ENCODE data around the gene CTDSPL2.
"Not testable (repeated sequence)": the region's sequence is repeated elsewhere in the genome, so short reads cannot be mapped to it uniquely, and the experiment has no call there.

CTDSPL2 gene

GRCh38 chr15:44489464-44489863, 62.0 kb downstream of the CTDSPL2 start:
- no peak for DNase-seq

- no peak for DNase-seq
These were observed 63.2 kb downstream of the CTDSPL2 start for GRCh38 chr15:44490622-44491021.

- DNase-seq: no peak
These were observed 64.6 kb downstream of the CTDSPL2 start for GRCh38 chr15:44492040-44492439.

- no peak for DNase-seq
These were observed 65.2 kb downstream of the CTDSPL2 start for GRCh38 chr15:44492672-44493071.

GRCh38 chr15:44495562-44495961, 68.1 kb downstream of the CTDSPL2 start:
- DNase-seq: no peak

- no peak for DNase-seq
These were observed 73.1 kb downstream of the CTDSPL2 start for GRCh38 chr15:44500555-44500954.

- no peak for DNase-seq
These were observed 74.4 kb downstream of the CTDSPL2 start for GRCh38 chr15:44501768-44502366.

- DNase-seq: no peak
These were observed 89.0 kb downstream of the CTDSPL2 start for GRCh38 chr15:44516436-44516835.

- no peak for DNase-seq
These were observed 92.1 kb downstream of the CTDSPL2 start for GRCh38 chr15:44519537-44519936.

GRCh38 chr15:44525018-44525417, 97.6 kb downstream of the CTDSPL2 start:
- no peak for DNase-seq

- no peak for DNase-seq
These were observed 99.8 kb downstream of the CTDSPL2 start for GRCh38 chr15:44527241-44527640.

- DNase-seq: no peak
These were observed 102.6 kb downstream of the CTDSPL2 start for GRCh38 chr15:44529864-44530604.

- DNase-seq: no peak
These were observed 103.2 kb downstream of the CTDSPL2 start for GRCh38 chr15:44530653-44531052.

GRCh38 chr15:44532275-44532674, 104.8 kb downstream of the CTDSPL2 start:
- not testable (repeated sequence) for DNase-seq

- DNase-seq: no peak
These were observed 105.3 kb downstream of the CTDSPL2 start for GRCh38 chr15:44532689-44533088.

- no peak for DNase-seq
These were observed 107.7 kb downstream of the CTDSPL2 start for GRCh38 chr15:44535092-44535491.

- DNase-seq: no peak
These were observed 108.3 kb downstream of the CTDSPL2 start for GRCh38 chr15:44535523-44536301.

- DNase-seq: peak; percentile 88
These were observed 109.0 kb downstream of the CTDSPL2 start for GRCh38 chr15:44536302-44536961.

GRCh38 chr15:44536962-44537734, 109.7 kb downstream of the CTDSPL2 start, which contains the start of gene EIF3J:
Gene EIF3J, plus strand, starts transcription at chr15:44537147. Its CDS starts 48 bp downstream, at chr15:44537195.
- peak; percentile 93 for DNase-seq

GRCh38 chr15:44537735-44538240, 110.4 kb downstream of the CTDSPL2 start:
- DNase-seq: no peak

GRCh38 chr15:44541282-44541958, 114.0 kb downstream of the CTDSPL2 start:
- DNase-seq: no peak

GRCh38 chr15:44542596-44542995, 115.2 kb downstream of the CTDSPL2 start:
- DNase-seq: no peak

Data from NCI-H774 (cell line).